NCI-H1930 (cell line): Measurements from ENCODE around the gene AKR1C2.
"Not testable (repeated sequence)": the region's sequence is repeated elsewhere in the genome, so short reads cannot be mapped to it uniquely, and the experiment has no call there.

Experiments
- DNase-seq, 2 experiments: peaks; one replicate each; lab custom pipeline; 2025; lab: John Stamatoyannopoulos, UW

AKR1C2 gene

DNA sequence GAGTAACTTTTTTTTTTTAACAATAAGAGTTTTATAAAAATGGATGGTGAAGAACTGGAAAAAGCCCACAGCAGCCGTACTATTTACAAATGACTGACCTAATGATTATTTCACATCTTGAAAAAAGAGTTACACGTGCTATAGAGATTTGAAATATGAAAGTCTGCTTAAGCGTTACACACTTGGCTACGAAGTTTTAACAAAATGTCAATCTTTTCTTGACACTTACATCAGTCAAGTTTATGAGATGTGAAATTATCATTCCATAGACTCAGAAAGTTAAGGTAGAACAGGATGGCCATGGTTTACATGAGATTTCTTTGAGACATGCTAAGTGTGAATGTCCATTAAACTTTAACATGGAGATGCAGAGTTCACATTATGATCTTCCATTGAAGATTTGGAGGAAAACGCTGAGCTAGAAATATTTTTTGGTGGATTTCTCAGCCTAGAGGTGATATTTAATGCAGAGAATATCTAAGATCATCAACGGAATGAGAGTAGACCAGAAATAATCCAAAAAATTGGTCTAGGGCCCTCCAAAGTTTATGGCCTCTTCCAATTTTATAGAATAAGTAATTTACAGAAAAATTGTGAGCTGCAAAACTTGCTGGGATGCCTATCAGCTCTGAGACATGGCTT, 15.5 kb downstream of the AKR1C2 start:
- not testable (repeated sequence) for DNase-seq

DNA sequence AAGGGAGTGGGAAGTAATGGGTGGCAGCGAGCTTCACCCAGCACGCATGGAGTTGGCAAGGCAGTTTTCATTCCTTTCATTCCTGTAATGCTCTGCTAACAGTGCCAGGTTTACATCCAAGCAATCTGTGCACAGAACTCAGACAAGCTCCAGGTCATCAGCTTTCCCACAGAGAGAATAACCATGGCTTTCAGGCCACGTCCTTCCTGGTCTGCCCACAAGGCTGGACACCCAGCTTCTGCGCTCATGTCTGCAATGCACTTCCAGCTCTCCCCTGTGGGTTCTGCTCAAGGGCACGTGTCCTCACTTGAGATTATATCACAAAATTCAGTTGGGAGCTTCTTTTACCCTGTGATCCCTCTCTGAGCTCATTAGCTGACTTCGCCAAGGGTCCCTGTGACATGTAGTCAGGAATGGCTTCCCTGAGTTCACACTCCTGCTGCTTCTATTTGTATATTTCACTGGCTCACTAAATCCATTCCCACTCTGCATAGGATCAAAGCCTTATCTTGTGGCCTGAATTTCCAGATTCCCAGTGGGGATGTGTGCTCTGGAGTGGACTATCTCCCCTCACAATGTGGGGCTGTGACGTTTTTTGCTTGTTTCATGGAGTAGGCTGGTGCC, 18.6 kb downstream of the AKR1C2 start:
- DNase-seq, result no peak

DNA sequence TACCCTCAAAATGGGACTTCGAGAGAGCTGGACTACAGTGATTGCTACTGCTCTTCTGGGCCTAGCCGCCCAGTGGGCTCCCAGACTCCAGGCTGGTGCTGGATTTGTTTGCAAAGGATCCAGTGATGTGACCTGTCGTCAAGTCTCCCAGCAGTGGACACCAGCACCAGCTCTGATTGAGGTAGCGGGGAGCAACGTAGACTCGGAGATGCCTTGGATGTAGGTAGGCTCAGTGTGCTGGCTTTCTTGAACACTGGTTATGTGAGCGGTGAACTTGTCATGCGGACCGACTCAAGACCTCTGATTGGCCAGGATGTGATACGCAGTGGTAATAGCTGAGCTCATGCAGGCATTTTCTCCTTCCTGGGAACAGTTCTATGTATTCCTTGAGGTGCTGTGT, 19.4 kb downstream of the AKR1C2 start:
- no peak for DNase-seq

DNA sequence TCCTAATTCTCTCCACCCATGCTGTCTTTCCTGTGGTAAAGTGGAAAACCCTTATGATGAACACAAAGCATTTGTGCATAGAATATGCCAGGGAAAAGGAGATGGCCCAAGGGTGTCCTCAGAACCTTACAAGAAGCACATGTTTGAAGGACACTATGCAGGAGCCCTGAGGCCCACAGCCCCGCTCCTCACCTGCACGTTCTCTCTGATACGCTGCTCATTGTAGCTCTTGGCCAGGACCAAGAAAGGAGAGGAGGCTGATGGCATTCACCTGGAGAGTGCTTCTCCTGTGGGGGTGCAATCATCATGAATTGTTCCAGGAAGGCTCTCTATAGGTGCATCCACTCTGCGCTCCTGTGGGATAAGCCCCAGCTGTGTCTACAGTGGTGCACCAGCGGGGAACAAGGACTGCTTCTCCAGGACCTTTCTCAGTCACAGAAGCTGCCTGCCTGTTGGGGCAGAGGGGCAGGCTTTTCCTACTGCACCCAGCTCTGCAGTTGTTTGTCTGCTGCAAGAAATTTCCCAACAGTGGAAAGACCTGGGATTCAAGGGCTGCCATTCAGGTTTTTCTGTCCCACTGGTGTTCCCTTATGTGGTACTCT, 19.9 kb downstream of the AKR1C2 start:
- no peak for DNase-seq

DNA sequence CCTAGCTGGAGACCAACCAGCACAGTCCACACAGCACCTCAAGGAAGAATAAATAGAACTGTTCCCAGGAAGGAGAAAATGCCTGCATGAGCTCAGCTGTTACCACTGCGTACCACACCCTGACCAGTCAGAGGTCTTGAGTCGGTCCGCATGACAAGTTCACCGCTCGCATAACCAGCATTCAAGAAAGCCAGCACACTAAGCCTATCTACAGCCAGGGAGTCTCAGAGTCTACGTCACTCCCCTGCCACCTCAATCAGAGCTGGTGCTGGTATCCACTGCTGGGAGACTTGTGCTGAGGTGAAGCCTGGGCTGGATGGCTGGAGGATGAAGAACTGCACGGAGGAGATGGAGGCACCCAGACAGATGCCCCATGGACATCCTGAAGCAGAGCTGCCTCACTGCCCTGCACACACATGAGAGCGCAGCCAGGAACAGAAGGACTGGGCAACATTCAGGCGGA, 20.9 kb downstream of the AKR1C2 start:
- no peak for DNase-seq

DNA sequence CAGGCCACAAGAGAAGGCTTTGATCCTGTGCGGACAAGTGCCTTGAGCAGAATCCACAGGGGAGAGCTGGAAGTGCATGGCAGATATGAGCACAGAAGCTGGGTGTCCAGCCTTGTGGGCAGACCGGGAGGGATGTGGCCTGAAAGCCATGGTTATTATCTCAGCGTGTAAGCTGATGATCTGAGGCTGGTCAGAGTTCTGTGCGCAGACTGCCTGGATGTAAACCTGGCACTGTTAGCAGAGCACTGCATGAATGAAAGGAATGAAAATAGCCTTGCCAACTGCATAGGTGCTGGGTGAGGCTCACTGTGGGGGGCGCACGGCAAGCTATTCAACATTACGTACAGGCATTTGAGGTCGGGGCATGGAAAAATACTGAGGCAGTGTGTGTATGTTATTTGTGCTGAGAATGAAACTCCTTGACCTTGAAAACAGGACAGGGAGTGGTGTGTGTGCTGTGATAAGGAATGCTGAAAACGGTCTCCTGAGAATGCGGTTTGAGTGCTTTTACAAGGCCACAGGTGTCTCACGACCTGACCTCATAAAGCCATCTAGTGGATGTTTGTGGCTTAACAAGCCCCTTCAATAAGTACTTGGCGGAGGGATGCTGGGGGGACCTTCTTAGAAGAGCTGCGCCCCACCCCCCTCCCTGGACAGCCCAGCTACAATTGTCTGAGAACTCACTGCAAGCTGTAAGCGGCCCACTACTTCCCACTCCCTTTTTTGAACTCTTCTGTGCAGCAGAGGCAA, 21.8 kb downstream of the AKR1C2 start:
- DNase-seq, result no peak

DNA sequence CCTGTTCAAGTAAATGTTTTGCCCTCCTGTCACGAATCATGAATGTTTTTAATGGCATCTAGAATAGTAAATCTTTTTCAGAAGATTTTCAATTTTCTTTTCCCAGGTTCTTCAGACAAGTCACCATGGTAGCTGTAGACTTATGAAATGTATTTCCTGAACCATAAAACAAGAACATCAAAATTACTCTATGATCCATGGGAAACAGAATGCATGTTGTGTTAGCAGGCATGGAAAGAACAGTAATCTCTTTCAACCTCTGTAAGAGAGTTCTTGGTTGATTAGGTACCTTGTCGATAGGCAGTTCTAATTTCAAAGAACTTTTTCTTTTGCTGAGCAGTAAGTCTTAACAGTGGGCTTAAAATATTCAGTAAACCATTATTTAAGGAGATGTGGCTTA, 22.9 kb downstream of the AKR1C2 start:
- DNase-seq, result no peak

DNA sequence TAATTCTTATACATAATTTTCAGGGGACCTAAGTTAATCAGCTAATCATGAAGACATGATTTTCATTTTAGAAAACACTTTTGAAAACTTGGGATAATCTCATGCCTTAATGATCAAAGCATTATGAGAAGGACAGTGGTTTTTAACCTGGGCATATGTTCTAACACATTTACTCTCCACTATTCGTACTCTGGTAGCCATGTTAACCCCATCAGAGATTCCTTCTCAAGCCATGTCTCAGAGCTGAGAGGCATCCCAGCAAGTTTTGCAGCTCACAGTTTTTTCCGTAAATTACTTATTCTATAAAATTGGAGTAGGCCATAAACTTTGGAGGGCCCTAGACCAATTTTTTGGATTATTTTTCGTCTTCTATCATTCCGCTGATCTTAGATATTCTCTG, 24.8 kb downstream of the AKR1C2 start:
- no peak for DNase-seq

DNA sequence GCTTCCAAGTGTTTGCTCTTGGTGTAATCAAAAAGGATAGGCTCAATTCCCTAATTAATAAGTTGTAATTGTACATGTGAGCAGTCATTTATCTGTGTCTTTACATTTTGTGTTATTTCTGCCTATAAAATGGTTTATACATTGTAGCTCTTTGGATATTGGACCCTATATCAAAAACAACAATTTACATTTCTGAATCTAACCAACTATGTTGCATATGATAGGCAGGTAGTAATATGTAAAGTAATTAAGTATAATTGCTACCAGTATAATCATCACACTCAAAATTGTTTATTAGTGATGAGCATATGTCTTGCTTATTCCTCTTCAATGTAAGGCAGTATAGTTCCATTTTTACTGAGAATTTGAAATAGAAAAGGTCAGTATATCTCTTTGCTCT, 26.6 kb downstream of the AKR1C2 start:
- DNase-seq, result no peak

DNA sequence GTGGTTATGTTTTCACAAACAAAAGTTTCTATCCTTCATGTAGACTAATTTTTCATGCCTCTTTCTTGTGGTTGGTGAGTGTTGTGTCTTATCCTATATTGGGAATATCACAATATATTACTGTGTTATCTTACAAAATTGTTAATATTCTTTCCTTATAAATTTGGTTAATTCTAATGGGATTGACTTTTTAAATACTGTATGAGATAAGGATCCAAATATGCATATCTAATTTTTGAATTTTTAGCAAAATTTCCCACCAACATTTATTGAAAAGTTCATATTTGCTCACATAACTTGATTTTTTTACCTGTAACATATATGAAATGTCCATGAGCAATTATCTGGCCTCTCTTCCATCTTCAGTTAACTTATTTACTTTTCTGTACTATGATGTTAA, 29.3 kb downstream of the AKR1C2 start:
- DNase-seq, result not testable (repeated sequence)

DNA sequence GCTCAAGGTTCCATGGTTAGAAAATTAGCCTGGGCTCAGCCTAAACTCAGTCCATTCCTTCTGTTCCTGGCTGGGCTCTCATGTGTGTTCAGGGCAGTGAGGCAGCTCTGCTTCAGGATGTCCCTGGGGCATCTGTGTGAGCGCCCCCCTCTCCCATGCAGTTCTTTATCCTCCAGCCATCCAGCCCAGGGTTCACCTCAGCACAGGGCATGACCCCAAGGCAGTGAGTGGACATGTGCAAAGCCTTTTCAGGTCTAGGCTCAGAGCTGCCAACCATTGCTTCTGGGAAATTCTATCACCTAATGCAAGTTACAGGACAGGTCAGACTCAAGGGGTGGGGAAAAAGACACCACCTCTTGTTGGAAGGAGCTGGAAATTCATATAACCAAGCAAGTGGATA, 30.4 kb downstream of the AKR1C2 start:
- DNase-seq, result not testable (repeated sequence)

DNA sequence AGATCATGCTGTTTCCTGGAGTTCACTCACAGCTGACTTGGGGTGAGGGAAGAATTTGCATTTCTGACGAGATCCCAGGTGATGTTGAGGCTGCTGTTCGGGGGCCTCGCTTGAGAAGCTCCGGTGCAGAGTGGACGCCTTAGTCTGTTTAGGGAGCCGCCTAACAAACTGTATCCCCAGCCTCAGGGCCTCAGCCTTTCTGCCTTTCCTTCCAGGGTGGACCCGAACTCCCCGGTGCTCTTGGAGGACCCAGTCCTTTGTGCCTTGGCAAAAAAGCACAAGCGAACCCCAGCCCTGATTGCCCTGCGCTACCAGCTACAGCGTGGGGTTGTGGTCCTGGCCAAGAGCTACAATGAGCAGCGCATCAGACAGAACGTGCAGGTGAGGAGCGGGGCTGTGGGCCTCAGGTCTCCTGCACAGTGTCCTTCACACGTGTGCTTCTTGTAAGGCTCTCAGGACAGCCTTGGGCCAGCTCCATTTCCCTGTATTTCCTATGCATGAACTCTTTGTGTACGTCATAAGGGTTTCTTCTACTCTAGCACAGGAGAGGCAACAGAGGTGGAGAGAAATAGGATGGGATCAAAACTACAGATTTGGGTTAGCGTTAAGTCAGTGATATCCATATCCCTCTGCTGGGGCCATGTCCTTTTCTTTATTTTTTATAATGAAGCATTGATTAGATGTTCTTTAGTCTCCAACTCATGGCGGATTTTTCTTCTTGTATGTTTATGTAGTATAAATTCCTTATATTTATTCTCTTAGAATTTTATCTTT, 31.1 kb downstream of the AKR1C2 start:
- DNase-seq, result not testable (repeated sequence)

DNA sequence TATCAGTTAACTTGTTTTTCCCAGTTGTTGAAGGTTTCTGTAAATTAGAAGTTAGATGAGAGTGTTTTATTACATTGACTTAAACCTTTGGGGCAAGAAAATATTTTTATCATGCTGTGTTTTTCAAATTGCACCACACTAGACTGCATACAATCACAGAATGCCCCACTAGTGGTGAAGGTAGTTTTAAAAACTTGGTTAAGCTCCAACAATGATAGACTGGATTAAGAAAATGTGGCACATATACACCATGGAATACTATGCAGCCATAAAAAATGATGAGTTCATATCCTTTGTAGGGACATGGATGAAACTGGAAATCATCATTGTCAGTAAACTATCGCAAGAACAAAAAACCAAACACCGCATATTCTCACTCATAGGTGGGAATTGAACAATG, 33.3 kb downstream of the AKR1C2 start:
- DNase-seq, result not testable (repeated sequence)

DNA sequence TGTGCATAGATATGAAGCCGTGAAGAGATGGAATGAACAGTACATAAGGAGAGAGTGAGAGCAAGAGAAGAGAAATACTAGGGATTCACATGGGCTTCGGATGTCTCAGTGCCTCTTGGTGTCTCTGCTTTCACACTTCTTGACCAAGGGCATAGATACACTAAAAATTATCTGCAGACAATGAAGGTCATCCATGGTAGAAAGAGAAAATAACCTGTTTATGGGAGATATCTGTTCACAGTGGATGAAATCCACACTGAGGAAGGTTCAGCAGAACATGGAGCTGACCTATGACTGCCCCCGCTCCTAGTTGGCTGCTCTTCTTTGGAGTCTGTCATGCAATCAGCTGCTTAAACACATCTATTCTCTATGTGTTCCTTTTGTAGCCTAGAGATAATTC, 34.4 kb downstream of the AKR1C2 start:
- not testable (repeated sequence) for DNase-seq

DNA sequence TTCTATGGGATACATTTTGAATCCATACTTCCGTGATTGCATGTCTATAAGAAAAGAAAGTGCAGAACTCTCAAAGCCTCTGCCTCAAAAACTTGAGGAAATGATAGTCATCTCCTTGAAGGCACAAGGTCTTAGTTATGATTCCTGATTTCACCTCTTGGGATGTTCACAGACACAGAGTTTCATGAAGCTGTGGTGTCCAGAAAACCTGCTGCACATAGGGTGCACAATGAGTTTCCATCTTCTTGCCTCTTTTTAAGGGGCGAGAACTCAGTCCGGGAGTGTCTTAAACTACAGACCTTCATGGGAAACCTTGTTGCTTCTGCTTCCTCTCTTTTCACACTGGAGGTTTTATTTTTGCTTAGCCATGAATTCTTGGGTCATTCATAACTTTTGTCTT, 36.5 kb downstream of the AKR1C2 start:
- not testable (repeated sequence) for DNase-seq

DNA sequence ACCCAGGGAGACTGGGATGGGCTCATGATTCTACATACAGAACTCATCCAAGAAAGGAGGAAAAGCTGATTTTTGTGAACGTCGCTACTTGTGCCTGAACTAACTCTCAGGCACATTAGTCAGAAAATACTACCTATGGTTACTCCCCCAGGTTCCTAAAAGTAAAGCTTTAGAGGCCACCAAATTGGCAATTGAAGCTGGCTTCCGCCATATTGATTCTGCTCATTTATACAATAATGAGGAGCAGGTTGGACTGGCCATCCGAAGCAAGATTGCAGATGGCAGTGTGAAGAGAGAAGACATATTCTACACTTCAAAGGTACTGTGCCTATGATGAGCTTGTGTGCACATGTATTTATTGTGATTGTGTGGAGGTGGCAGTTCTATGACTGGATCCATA, 37.9 kb downstream of the AKR1C2 start:
- not testable (repeated sequence) for DNase-seq

DNA sequence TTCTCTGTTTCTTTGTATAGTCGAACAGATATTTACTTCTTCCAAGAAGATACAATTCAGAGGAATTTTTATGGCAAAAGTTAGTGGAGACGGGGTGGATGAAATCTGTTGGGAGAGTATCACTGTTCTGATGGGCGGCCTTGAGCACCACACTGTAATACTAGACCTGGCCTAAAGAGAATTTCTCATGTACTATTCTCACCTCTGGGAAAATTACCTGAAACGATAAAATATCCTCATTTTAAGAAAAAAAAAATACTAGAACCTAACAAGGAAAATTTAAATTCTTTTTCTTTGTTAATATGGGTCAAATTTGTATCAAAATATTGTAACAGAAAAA, 39.9 kb downstream of the AKR1C2 start:
- DNase-seq, result not testable (repeated sequence)

DNA sequence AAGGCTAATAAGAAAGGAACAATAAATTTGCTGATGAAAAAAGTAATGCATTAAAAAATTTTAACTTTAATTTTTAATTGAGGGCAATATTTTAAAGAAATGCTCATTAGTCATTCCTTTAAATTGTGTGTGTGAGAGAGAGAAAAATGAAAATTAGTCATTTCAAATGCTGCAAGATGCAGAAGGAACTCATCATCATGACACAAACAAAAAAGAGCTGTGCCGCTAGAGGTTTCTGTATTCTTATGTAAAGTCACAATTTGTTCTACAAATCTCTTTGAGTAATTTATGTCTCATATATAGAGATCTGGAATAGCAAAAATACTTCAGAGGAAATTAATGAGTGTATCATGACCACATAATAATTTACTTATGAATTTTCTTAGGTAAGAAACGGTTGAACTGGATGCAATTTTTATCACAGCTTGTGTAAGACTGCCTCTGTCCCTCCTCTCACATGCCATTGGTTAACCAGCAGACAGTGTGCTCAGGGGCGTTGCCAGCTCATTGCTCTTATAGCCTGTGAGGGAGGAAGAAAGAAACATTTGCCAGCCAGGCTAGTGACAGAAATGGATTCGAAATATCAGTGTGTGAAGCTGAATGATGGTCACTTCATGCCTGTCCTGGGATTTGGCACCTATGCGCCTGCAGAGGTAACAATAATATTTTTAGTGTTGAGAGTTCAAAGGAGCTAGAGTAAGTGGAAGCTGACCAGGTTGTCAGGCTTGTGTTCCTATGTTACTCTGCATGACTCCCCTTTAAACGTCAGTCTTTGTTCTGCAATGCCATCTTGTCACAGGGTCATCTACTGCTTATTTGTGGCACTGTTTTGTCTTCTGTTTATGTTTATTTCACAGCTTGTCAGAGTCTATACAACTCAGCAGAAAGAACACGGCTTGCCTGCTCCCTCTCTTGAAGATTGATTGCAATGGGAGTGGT, 40.5 kb downstream of the AKR1C2 start, which contains the start of gene AKR1C1:
AKR1C1 (plus strand) TSS at position 540 of the 939 bp plus-strand sequence; CDS start at position 570, 30 bp downstream.
- DNase-seq, result not testable (repeated sequence)

DNA sequence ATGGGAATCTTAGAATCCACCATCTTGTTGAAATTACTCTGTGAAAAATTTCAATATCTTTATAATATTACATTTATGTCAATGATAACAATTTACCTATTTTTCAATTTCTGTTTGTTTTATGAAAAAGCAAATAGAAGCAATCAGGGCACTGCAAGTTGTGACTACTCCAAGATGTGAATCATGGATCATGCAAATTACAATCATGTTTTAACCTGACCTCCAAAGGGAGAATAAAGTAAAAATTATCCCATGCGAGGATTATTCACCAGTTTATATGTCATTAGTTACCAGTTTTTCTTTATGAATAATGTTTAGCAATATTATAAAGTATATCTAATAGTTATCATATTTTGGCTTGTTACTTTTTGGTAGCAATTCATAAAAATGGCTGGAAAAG, 41.3 kb downstream of the AKR1C2 start:
- DNase-seq, result not testable (repeated sequence)

DNA sequence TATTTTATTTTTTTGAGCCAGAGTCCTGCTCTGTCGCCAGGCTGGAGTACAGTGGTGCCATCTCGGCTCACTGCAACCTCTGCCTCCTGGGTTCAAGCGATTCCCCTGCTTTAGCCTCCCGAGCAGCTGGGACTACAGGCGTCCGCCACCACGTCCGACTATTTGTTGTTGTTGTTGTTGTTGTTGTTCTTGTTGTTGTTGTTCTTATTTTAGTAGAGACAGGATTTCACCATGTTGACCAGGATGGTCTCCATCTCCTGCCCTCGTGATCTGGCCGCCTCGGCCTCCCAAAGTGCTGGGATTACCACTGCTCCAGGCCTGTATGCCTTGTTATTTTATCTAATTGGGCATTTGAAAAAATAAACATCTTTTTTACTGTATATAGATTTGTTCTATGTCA, 42.1 kb downstream of the AKR1C2 start:
- DNase-seq, result not testable (repeated sequence)
